ENCODE measurements around the gene PLAGL2.

Gene PLAGL2

GRCh38 chr20:32144898-32145662 is 62.5 kb downstream of the PLAGL2 start:
- DNase-seq: no peak

- DNase-seq: no peak
These were observed 64.6 kb downstream of the PLAGL2 start for GRCh38 chr20:32142991-32143390.

Measured in activated CD4-positive, alpha-beta T cell treated with anti-CD3 and anti-CD28 coated beads, Interleukin-2, amount 50 U/mL, for 1 hour (primary cell).